Activated CD4-positive, alpha-beta memory T cell treated with anti-CD3 and anti-CD28 coated beads for 36 hours (primary cell): ENCODE data around the gene AJAP1. TPM values are rescaled to one million over a fixed set of nuclear protein-coding genes. Genes with fewer than 3 reads are reported as not detected.

Source experiments
- CTCF ChIA-PET: fragments of 350-600 bp; sonication (Branson Sonifier 250); formaldehyde crosslinking; loops from one replicate; lab custom pipeline; 2021; ENCODE audit warnings: antibody characterized with exemption, inconsistent platforms; lab: Charles Lee
- POLR2A ChIA-PET: fragments of 350-600 bp; sonication (Branson Sonifier 250); formaldehyde crosslinking; loops from one replicate; lab custom pipeline; 2021; ENCODE audit warnings: antibody characterized with exemption; lab: Charles Lee
- DNase-seq: peaks from one replicate; pipeline ENCODE4 v3.0.0-alpha.2; 2020
- H3K27ac Mint-ChIP-seq: one replicate; pipeline ENCODE4 v1.8.0; 2021; ENCODE audit warnings: mixed read lengths
- H3K27me3 Mint-ChIP-seq: one replicate; pipeline ENCODE4 v1.8.0; 2021; ENCODE audit warnings: mixed read lengths
- H3K36me3 Mint-ChIP-seq: one replicate; pipeline ENCODE4 v1.8.0; 2021; ENCODE audit warnings: mixed read lengths
- H3K4me1 Mint-ChIP-seq: one replicate; pipeline ENCODE4 v1.8.0; 2021; ENCODE audit warnings: low read depth, mixed read lengths
- H3K4me3 Mint-ChIP-seq: one replicate; pipeline ENCODE4 v1.8.0; 2021; ENCODE audit warnings: mild to moderate bottlenecking, mixed read lengths
- H3K9me3 Mint-ChIP-seq: one replicate; pipeline ENCODE4 v1.8.0; 2021; ENCODE audit warnings: mixed read lengths
- intact Hi-C: fragments of 100-400 bp; cut with micrococcal nuclease; formaldehyde crosslinking; loops from one replicate; pipeline ENCODE4 v1.15.1; 2023
- total RNA-seq, 2 experiments: library from RNA; stranded (reverse); gene quantifications; one replicate each; pipeline ENCODE4 v1.2.3, GENCODE V29; 2021

The AJAP1 gene
- total RNA-seq, 2 experiments from 2014 or later: not detected

GRCh38 chr1:4702932-4703331, 48.5 kb downstream of the AJAP1 start:
- H3K27me3 Mint-ChIP-seq: peaks cover 6% of the 10 kb centered on the region
- no peak for DNase-seq
- H3K27ac Mint-ChIP-seq: no peak overlapping the region
- H3K4me1 Mint-ChIP-seq: no peaks in the 10 kb centered on the region
- POLR2A ChIA-PET: no interaction called here
- CTCF ChIA-PET: no interaction called here
- no peaks in the 10 kb centered on the region for H3K9me3 Mint-ChIP-seq
- intact Hi-C loops: no loop called here
- H3K36me3 Mint-ChIP-seq: no peaks in the 10 kb centered on the region
- H3K4me3 Mint-ChIP-seq: no peak overlapping the region

GRCh38 chr1:4703646-4704045, 49.2 kb downstream of the AJAP1 start:
- Mint-ChIP-seq H3K9me3 (no peaks in the 10 kb centered on the region), H3K36me3 (no peaks in the 10 kb centered on the region), H3K27me3 (peaks cover 6% of the 10 kb centered on the region), H3K4me3 (no peak overlapping the region), H3K27ac (no peak overlapping the region), H3K4me1 (no peaks in the 10 kb centered on the region)
- ChIA-PET POLR2A (no interaction called here), CTCF (no interaction called here)
- intact Hi-C loops: no loop called here
- DNase-seq: no peak

DNA sequence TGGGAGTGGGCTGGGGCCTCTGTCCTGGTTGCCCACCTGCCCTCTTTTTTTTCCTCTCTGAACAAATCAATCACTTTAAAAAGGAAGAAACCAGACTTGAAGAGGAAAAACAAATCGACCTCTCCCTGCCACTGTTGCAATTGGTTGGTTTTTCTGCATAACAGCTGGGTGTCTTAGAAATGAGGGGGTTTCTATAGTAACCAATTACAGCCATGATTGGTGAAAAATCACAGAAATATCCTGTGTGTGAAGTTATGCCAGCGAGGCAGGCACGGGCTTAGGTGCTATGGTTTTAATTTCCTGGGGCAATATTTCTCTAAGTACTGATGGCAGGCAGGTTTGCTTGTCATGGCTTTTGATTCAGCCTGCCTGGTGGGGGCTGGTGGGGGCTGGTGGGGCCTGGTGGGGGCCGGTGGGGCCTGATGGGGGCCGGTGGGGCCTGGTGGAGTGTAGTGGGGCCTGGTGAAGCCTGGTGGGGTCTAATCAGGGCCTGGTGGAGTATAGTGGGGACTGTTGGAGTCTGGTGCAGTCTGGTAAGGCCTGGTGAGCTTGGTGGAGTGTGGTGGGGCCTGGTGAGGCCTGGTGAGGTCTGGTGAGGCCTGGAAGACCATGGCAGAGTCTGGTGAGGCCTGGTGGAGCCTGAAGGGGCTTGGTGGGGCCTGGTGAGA, 54.6 kb downstream of the AJAP1 start:
- CTCF ChIA-PET: no interaction called here
- no peaks in the 10 kb centered on the region for H3K36me3 Mint-ChIP-seq
- H3K9me3 Mint-ChIP-seq: no peaks in the 10 kb centered on the region

GRCh38 chr1:4709641-4710040, 55.2 kb downstream of the AJAP1 start:
- H3K27ac Mint-ChIP-seq: no peak overlapping the region
- peaks cover 3% of the 10 kb centered on the region for H3K4me1 Mint-ChIP-seq
- no peaks in the 10 kb centered on the region for H3K36me3 Mint-ChIP-seq
- POLR2A ChIA-PET: no interaction called here
- H3K27me3 Mint-ChIP-seq: peaks cover 23% of the 10 kb centered on the region
- H3K9me3 Mint-ChIP-seq: no peaks in the 10 kb centered on the region
- no peak overlapping the region for H3K4me3 Mint-ChIP-seq
- intact Hi-C loops: no loop called here
- no peak for DNase-seq
- CTCF ChIA-PET: no interaction called here

More for the DNA sequence above, 54.6 kb downstream of the AJAP1 start:
- Mint-ChIP-seq H3K27me3 (peaks cover 23% of the 10 kb centered on the region), H3K4me1 (peaks cover 3% of the 10 kb centered on the region), H3K27ac (no peak overlapping the region), H3K4me3 (no peak overlapping the region)
- POLR2A ChIA-PET: no interaction called here
- no peak for DNase-seq
- intact Hi-C loops: no loop called here

DNA sequence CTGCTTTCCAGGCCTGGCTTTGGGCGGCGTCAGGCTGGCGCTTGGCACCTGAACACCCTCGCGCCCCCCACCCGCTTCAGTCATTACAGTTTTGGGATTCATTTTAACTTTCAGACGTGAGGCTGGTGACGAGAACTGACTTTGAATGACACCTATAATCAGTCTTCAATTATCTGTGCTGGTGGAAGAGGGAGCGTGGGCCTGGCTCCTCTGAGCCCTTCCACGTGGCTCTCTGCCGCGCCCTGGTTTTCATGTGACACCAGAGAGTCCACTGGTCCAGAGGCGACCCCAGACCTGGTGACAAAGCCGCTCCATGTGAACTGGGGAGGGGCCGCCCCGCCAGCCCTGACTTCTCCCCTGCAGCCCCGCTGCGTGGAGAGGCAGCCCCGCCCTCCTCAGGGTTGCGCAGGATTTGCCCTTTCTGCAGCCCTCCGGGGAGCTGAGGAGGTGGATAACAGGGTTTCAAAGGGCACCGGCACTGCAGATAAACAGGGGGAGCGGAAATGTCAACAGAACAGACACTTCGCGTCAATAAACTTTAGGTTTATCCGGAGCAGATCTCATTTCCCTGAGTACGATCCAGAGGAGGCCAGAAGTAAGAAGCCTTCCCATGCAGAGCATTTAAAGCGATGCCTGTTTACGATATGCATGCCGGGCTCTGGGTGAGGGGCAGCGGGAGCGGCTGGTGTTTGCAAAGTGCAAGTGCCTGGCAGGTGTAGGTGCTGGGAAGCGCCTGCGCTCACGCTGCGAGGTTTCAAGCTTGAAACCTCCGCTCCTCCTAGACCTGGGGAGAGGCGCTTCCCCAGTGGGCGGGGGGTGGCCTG, 56.4 kb downstream of the AJAP1 start:
- intact Hi-C loops: no loop called here
- no peaks in the 10 kb centered on the region for H3K36me3 Mint-ChIP-seq
- no peak for DNase-seq
- CTCF ChIA-PET: no interaction called here
- H3K27me3 Mint-ChIP-seq: peaks cover 23% of the 10 kb centered on the region
- no peak overlapping the region for H3K27ac Mint-ChIP-seq
- peaks cover 3% of the 10 kb centered on the region for H3K4me1 Mint-ChIP-seq
- peaks cover 3% of the 10 kb centered on the region for H3K9me3 Mint-ChIP-seq
- POLR2A ChIA-PET: no interaction called here
- no peak overlapping the region for H3K4me3 Mint-ChIP-seq

- intact Hi-C loops: no loop called here
- Mint-ChIP-seq H3K27me3 (peaks cover 23% of the 10 kb centered on the region), H3K27ac (no peak overlapping the region), H3K4me3 (no peak overlapping the region), H3K36me3 (no peaks in the 10 kb centered on the region), H3K9me3 (peaks cover 8% of the 10 kb centered on the region), H3K4me1 (peaks cover 3% of the 10 kb centered on the region)
- CTCF ChIA-PET: no interaction called here
- DNase-seq: no peak
- POLR2A ChIA-PET: no interaction called here
Measured at GRCh38 chr1:4711416-4712275, 57.2 kb downstream of the AJAP1 start.

GRCh38 chr1:4713669-4714068, 59.3 kb downstream of the AJAP1 start:
- CTCF ChIA-PET: no interaction called here
- intact Hi-C loops: no loop called here
- peaks cover 3% of the 10 kb centered on the region for H3K4me1 Mint-ChIP-seq
- H3K4me3 Mint-ChIP-seq: no peak overlapping the region
- H3K27ac Mint-ChIP-seq: no peak overlapping the region
- POLR2A ChIA-PET: no interaction called here
- peaks cover 8% of the 10 kb centered on the region for H3K9me3 Mint-ChIP-seq
- DNase-seq: no peak
- peaks cover 18% of the 10 kb centered on the region for H3K27me3 Mint-ChIP-seq
- no peaks in the 10 kb centered on the region for H3K36me3 Mint-ChIP-seq

- Mint-ChIP-seq H3K36me3 (no peaks in the 10 kb centered on the region), H3K27ac (no peak overlapping the region), H3K4me1 (no peaks in the 10 kb centered on the region), H3K9me3 (peaks cover 8% of the 10 kb centered on the region), H3K4me3 (no peak overlapping the region), H3K27me3 (peaks cover 3% of the 10 kb centered on the region)
- intact Hi-C loops: no loop called here
- ChIA-PET CTCF (no interaction called here), POLR2A (no interaction called here)
- DNase-seq: no peak
Measured at GRCh38 chr1:4716406-4716805, 62.0 kb downstream of the AJAP1 start.

DNA sequence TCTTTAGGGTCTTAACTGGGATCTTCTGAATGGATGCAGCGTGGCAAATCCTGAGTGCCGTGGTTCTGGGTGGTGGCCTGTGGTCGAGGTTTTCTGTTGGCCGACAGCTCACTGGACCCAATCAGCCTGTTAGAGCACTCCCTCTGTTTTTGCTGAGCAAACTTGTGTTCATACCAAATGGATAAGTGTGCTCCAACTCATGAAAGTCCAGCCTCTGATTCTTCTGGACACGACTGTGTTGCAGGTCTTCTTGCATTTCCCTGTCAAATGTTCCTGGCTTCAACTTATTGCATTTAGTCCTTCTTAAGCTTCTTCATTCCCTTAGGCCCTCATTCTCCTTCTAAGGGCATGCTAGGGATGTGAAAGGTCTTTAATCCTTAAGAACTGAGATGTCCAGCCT, 63.7 kb downstream of the AJAP1 start:
- no peak for DNase-seq
- Mint-ChIP-seq H3K4me3 (no peak overlapping the region), H3K4me1 (no peaks in the 10 kb centered on the region), H3K9me3 (peaks cover 8% of the 10 kb centered on the region), H3K27ac (no peak overlapping the region), H3K36me3 (no peaks in the 10 kb centered on the region), H3K27me3 (no peaks in the 10 kb centered on the region)
- intact Hi-C loops: no loop called here
- CTCF ChIA-PET: no interaction called here
- POLR2A ChIA-PET: no interaction called here

- intact Hi-C loops: no loop called here
- H3K27me3 Mint-ChIP-seq: no peaks in the 10 kb centered on the region
- DNase-seq: no peak
- H3K36me3 Mint-ChIP-seq: no peaks in the 10 kb centered on the region
- no peak overlapping the region for H3K4me3 Mint-ChIP-seq
- no peaks in the 10 kb centered on the region for H3K9me3 Mint-ChIP-seq
- no peaks in the 10 kb centered on the region for H3K4me1 Mint-ChIP-seq
- CTCF ChIA-PET: no interaction called here
- H3K27ac Mint-ChIP-seq: no peak overlapping the region
- POLR2A ChIA-PET: no interaction called here
Measured at GRCh38 chr1:4723106-4723505, 68.7 kb downstream of the AJAP1 start.

- Mint-ChIP-seq H3K27ac (no peak overlapping the region), H3K4me1 (no peaks in the 10 kb centered on the region), H3K9me3 (no peaks in the 10 kb centered on the region), H3K27me3 (no peaks in the 10 kb centered on the region), H3K36me3 (no peaks in the 10 kb centered on the region), H3K4me3 (no peak overlapping the region)
- POLR2A ChIA-PET: no interaction called here
- intact Hi-C loops: no loop called here
- no peak for DNase-seq
- CTCF ChIA-PET: no interaction called here
Measured at GRCh38 chr1:4724001-4724400, 69.6 kb downstream of the AJAP1 start.

DNA sequence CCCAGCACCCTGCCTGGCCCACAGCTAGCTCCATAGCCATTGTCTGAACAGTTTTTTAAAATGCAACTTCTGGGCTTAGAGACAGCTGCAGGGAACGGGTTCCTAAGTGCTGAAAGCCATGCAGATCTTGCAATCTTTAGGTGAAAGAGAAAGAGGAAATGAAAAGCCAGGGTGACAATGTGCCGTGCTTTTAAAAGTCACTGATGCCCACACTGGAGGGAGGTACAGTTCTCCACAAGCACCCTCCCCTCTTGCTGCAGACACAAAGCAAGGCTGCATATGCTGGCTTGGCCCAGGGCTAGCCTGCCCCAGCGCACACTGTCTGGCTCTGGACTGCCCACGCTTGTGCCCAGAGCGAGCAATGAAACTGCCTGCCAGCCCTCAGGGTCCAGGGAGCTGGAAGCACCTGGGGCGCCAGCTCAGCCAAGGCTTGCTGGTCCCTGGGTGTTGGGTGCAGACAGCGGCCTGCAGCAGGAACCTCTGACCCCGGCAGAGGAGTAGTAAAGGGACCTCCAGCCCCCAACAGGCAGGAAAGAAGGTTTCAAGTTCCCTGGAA, 70.4 kb downstream of the AJAP1 start:
- ChIA-PET CTCF (no interaction called here), POLR2A (no interaction called here)
- intact Hi-C loops: no loop called here
- Mint-ChIP-seq H3K4me1 (no peaks in the 10 kb centered on the region), H3K27ac (no peak overlapping the region), H3K9me3 (no peaks in the 10 kb centered on the region), H3K27me3 (no peaks in the 10 kb centered on the region), H3K4me3 (no peak overlapping the region), H3K36me3 (no peaks in the 10 kb centered on the region)
- DNase-seq: no peak
